PC-3 (cell line): ENCODE measurements around the gene ZBED6. TPM values are rescaled to one million over a fixed set of nuclear protein-coding genes. Genes with fewer than 3 reads are reported as not detected.
"Not testable (repeated sequence)": the region's sequence is repeated elsewhere in the genome, so short reads cannot be mapped to it uniquely, and the experiment has no call there.

ENCODE experiments used
- ATAC-seq: fragments of 200-7000 bp; cut with Tn5 transposase; 2 replicates; pipeline ENCODE4 v1.9.1; 2020; ENCODE audit warnings: mild to moderate bottlenecking, moderate library complexity
- BruUV-seq: library from RNA; stranded (reverse); fragments of 400-500 nt; replicated peaks from 2 replicates; lab custom pipeline; 2021; lab: Mats Ljungman, UMichigan
- CTCF ChIA-PET: fragments of 300-600 bp; sonication (Branson Sonifier 250); formaldehyde crosslinking; loops from one replicate; lab custom pipeline; 2022; ENCODE audit warnings: antibody characterized with exemption; lab: Charles Lee
- POLR2A ChIA-PET: fragments of 300-600 bp; sonication (Branson Sonifier 250); formaldehyde crosslinking; loops from one replicate; lab custom pipeline; 2022; ENCODE audit warnings: antibody characterized with exemption; ENCODE audit not compliant: unreplicated experiment; lab: Charles Lee
- DNase-seq: peaks from one replicate; pipeline ENCODE4 v3.0.0-alpha.2; 2015
- H2AFZ ChIP-seq: fragments of 300-600 bp; sonication (generic); 2 replicates; pipeline ENCODE4 v1.6.0; 2016; ENCODE audit warnings: antibody characterized with exemption, low read length
- H3F3A ChIP-seq: fragments of 300-600 bp; sonication (generic); one replicate; pipeline ENCODE4 v1.6.0; 2017; ENCODE audit warnings: antibody characterized with exemption, low read length, control low read depth, mild to moderate bottlenecking; ENCODE audit not compliant: unreplicated experiment
- H3K27ac ChIP-seq: fragments of 300-600 bp; sonication (generic); 2 replicates; pipeline ENCODE4 v1.5.1; 2016; ENCODE audit warnings: mild to moderate bottlenecking, low read length
- H3K27me3 ChIP-seq: fragments of 300-600 bp; sonication (generic); 2 replicates; pipeline ENCODE4 v1.6.1; 2016; ENCODE audit warnings: low read length, mixed read lengths
- H3K36me3 ChIP-seq: fragments of 300-600 bp; sonication (generic); 2 replicates; pipeline ENCODE4 v1.6.1; 2016; ENCODE audit warnings: low read depth, mixed run types, low read length, mixed read lengths
- H3K4me1 ChIP-seq: fragments of 300-600 bp; sonication (generic); 2 replicates; pipeline ENCODE4 v1.5.1; 2016; ENCODE audit warnings: low read length; ENCODE audit not compliant: insufficient read depth
- H3K4me2 ChIP-seq: fragments of 300-600 bp; sonication (generic); 2 replicates; pipeline ENCODE4 v1.6.0; 2016; ENCODE audit warnings: low read length
- H3K4me3 ChIP-seq: fragments of 300-600 bp; sonication (generic); 2 replicates; pipeline ENCODE4 v1.5.1; 2016; ENCODE audit warnings: mild to moderate bottlenecking, low read length, mixed read lengths
- H3K79me2 ChIP-seq: fragments of 300-600 bp; sonication (generic); 2 replicates; pipeline ENCODE4 v1.6.1; 2017; ENCODE audit warnings: low read length, mixed read lengths
- H3K9ac ChIP-seq: fragments of 300-600 bp; sonication (generic); 2 replicates; pipeline ENCODE4 v1.6.0; 2016; ENCODE audit warnings: mild to moderate bottlenecking, low read length
- H3K9me2 ChIP-seq: fragments of 300-600 bp; sonication (generic); replicated peaks from 2 replicates; pipeline ENCODE4 v1.6.1; 2016; ENCODE audit warnings: mixed run types, low read length, mixed read lengths
- H3K9me3 ChIP-seq: fragments of 300-600 bp; sonication (generic); 2 replicates; pipeline ENCODE4 v1.6.1; 2016; ENCODE audit warnings: low read length, mixed read lengths
- H4K20me1 ChIP-seq: fragments of 300-600 bp; sonication (generic); 2 replicates; pipeline ENCODE4 v1.6.1; 2016; ENCODE audit warnings: low read length, mixed read lengths
- EZH2 ChIP-seq: fragments of 300-600 bp; sonication (generic); IDR thresholded peaks from one replicate; pipeline ENCODE4 v1.6.1; 2017; ENCODE audit warnings: antibody characterized with exemption, mild to moderate bottlenecking, low read length; ENCODE audit not compliant: unreplicated experiment
- EZH2phosphoT487 ChIP-seq: fragments of 300-600 bp; sonication (generic); IDR thresholded peaks from 2 replicates; pipeline ENCODE4 v1.6.1; 2018; ENCODE audit warnings: mild to moderate bottlenecking, antibody characterized with exemption, low read length, borderline replicate concordance
- intact Hi-C: fragments of 100-400 bp; cut with micrococcal nuclease; formaldehyde crosslinking; loops from 2 replicates; pipeline ENCODE4 v1.9.0; 2023
- total RNA-seq: library from RNA; depleted of rRNA; stranded (reverse); fragments of >200 nt; gene quantifications from 2 replicates; pipeline ENCODE4 v1.2.3, GENCODE V29; 2014
- TF ChIP-seq, protein P1 (sequence below): fragments of 300-600 bp; sonication (generic); conservative IDR thresholded peaks from 2 replicates; pipeline ENCODE4 v1.5.1; 2017; ENCODE audit warnings: antibody characterized with exemption, low read depth, mild to moderate bottlenecking, low read length

Gene ZBED6
- total RNA-seq, 1 experiment from 2014 or later = 12.9 TPM

DNA sequence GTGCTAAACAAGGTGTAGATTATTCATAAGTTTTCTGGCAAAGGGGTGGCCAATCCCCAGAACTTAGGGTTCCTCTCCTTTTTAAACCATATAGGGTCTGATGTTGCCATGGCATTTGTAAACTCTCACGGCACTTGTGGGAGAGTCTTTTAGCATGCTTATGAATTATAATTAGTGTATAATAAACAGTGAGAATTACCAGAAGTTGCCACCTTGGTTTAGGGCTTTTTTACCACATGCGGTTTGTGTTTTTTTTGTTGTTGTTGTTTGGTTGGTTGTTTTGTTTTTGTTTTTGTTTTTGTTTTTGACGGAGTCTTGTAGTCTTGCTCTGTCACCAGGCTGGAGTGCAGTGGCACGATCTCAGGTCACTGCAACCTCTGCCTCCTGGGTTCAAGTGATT is 39.4 kb upstream of the ZBED6 start:
- TF ChIP-seq, protein P1, sequence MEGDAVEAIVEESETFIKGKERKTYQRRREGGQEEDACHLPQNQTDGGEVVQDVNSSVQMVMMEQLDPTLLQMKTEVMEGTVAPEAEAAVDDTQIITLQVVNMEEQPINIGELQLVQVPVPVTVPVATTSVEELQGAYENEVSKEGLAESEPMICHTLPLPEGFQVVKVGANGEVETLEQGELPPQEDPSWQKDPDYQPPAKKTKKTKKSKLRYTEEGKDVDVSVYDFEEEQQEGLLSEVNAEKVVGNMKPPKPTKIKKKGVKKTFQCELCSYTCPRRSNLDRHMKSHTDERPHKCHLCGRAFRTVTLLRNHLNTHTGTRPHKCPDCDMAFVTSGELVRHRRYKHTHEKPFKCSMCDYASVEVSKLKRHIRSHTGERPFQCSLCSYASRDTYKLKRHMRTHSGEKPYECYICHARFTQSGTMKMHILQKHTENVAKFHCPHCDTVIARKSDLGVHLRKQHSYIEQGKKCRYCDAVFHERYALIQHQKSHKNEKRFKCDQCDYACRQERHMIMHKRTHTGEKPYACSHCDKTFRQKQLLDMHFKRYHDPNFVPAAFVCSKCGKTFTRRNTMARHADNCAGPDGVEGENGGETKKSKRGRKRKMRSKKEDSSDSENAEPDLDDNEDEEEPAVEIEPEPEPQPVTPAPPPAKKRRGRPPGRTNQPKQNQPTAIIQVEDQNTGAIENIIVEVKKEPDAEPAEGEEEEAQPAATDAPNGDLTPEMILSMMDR = no peak
- TF ChIP-seq EZH2 (no peak), EZH2phosphoT487 (no peak)
- no peaks in the 10 kb centered on the region for H3K4me1 ChIP-seq
- DNase-seq (no peak), ATAC-seq (no peak)
- no peak overlapping the region for H2AFZ ChIP-seq
- H4K20me1 ChIP-seq = no peaks in the 10 kb centered on the region
- no peak overlapping the region for H3K27ac ChIP-seq
- no peaks in the 10 kb centered on the region for H3K27me3 ChIP-seq
- POLR2A ChIA-PET = no interaction called here
- intact Hi-C loops = no loop called here
- no peaks in the 10 kb centered on the region for H3K9me3 ChIP-seq
- H3K4me2 ChIP-seq = no peak overlapping the region
- no TSS peak for BruUV-seq
- no peaks in the 10 kb centered on the region for H3K36me3 ChIP-seq
- CTCF ChIA-PET = no interaction called here
- H3K4me3 ChIP-seq = no peak overlapping the region
- no peak overlapping the region for H3K9ac ChIP-seq
- H3F3A ChIP-seq = no peaks in the 10 kb centered on the region
- H3K9me2 ChIP-seq = no peaks in the 10 kb centered on the region
- no peaks in the 10 kb centered on the region for H3K79me2 ChIP-seq

DNA sequence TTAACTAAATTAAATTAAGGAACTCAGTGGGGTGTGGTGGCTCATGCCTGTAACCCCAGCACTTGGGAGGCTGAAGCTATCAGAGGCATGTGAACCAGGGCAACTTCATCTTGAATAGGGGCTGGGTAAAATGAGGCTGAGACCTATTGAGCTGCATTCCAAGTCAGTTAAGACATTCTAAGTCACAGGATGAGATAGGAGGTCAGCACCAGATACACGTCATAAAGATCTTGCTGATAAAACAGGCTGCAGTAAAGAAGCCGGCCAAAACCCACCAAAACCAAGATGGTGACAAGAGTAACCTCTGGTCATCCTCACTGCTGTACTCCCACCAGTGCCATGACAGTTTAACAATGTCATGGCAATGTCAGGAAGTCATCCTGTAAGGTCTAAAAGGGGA is 36.7 kb upstream of the ZBED6 start:
- POLR2A ChIA-PET = not testable (repeated sequence)

DNA sequence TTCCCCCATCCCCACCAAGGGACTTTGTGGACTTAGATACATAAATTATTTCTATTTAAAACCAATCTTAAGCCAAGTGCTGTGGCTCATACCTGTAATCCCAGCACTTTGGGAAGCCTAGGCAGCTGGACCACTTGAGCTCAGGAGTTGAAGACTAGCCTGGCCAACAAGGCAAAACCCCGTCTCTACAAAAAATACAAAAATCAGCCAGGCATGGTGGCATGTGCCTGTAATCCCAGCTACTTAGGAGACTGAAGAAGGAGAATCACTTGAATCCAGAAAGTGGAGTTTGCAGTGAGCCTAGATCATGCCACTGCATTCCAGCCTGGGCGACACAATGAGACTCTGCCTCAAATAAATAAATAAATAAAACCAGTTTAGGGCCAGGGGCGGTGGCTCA is 34.9 kb upstream of the ZBED6 start:
- CTCF ChIA-PET = no interaction called here

More for the DNA sequence above, 36.7 kb upstream of the ZBED6 start:
- H3K4me2 ChIP-seq, DNase-seq, CTCF ChIA-PET, BruUV-seq, H3K4me3 ChIP-seq, H3K4me1 ChIP-seq, ATAC-seq, H3F3A ChIP-seq, H3K9me2 ChIP-seq, H3K9ac ChIP-seq, H3K79me2 ChIP-seq, H3K9me3 ChIP-seq, H3K27ac ChIP-seq, H3K27me3 ChIP-seq, H3K36me3 ChIP-seq, H4K20me1 ChIP-seq, intact Hi-C loops, H2AFZ ChIP-seq: not testable (repeated sequence)

DNA sequence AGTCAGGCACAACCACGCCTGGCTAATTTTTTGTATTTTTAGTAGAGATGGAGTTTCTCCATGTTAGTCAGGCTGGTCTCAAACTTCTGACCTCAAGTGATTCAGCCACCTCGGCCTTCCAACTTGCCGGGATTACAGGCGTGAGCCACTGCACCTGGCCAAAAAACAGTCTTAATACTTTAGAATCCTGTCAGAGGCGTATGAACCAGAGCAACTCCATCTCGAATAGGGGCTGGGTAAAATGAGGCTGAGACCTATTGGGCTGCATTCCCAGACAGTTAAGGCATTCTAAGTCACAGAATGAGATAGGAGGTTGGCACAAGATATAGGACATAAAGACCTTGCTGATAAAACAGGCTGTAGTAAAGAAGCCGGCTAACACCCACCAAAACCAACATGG is 33.5 kb upstream of the ZBED6 start:
- intact Hi-C loops = not testable (repeated sequence)

More for the DNA sequence above, 34.9 kb upstream of the ZBED6 start:
- no peaks in the 10 kb centered on the region for H3K9me2 ChIP-seq
- no peaks in the 10 kb centered on the region for H3K79me2 ChIP-seq
- no TSS peak for BruUV-seq
- H3K36me3 ChIP-seq = no peaks in the 10 kb centered on the region
- H3K27me3 ChIP-seq = no peaks in the 10 kb centered on the region
- H3K9ac ChIP-seq = no peak overlapping the region
- TF ChIP-seq, protein P1 = no peak
- TF ChIP-seq EZH2phosphoT487 (no peak), EZH2 (no peak)
- no peak overlapping the region for H2AFZ ChIP-seq
- no peak overlapping the region for H3K27ac ChIP-seq
- DNase-seq (no peak), ATAC-seq (no peak)
- no peak overlapping the region for H3K4me3 ChIP-seq
- H3K4me1 ChIP-seq = no peaks in the 10 kb centered on the region
- H3F3A ChIP-seq = no peaks in the 10 kb centered on the region
- H3K4me2 ChIP-seq = no peak overlapping the region
- POLR2A ChIA-PET = no interaction called here
- H4K20me1 ChIP-seq = no peaks in the 10 kb centered on the region
- intact Hi-C loops = no loop called here
- H3K9me3 ChIP-seq = no peaks in the 10 kb centered on the region

More for the DNA sequence above, 33.5 kb upstream of the ZBED6 start:
- H3K36me3 ChIP-seq, CTCF ChIA-PET, H3K4me1 ChIP-seq, H4K20me1 ChIP-seq, H3K27ac ChIP-seq, H3K4me3 ChIP-seq, DNase-seq, H3K27me3 ChIP-seq, H3K9me3 ChIP-seq, H3F3A ChIP-seq, H3K4me2 ChIP-seq, H3K9ac ChIP-seq, H2AFZ ChIP-seq, H3K9me2 ChIP-seq, BruUV-seq, ATAC-seq, H3K79me2 ChIP-seq: not testable (repeated sequence)
- POLR2A ChIA-PET = interaction anchor here (0.6 kb wide), 1 partner anchor 12 kb away, joined by 3 read pairs; no protein-coding TSS in a partner anchor
